M059J (cell line): ENCODE data around the gene AQP5. TPM values are rescaled to one million over a fixed set of nuclear protein-coding genes. Genes with fewer than 3 reads are reported as not detected.

ENCODE experiments used
- DNase-seq: peaks from one replicate; pipeline ENCODE4 v3.0.0-alpha.2; 2012; ENCODE audit warnings: low read depth
- total RNA-seq: library from RNA; depleted of rRNA; stranded (reverse); fragments of >200 nt; shearing (Covaris generic); gene quantifications from 2 replicates; pipeline ENCODE4 v1.2.3, GENCODE V29; 2014

The AQP5 gene
- total RNA-seq, 1 experiment from 2014 or later = 0.25 TPM

DNA sequence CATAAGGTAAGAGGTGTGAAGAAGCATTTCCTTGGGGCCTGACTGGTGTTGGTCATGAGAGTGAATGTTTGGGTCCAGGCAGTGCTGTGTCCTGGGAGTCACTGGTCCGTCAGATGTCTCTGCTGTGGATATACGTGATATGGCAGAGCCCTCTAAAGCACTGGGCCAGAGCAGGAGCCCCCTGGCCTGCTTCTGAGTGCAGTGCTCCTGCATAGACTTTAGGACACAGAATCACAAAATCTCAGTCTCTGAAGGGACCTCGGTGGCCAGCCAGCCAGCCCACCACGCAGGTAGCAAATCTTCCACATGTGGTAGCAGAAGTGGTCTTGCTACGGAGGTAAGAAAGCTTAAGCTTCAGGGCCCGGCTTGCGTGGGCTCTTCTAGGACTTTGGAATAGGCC, 29.6 kb upstream of the AQP5 start:
- DNase-seq = no peak

GRCh38 chr12:49932533-49933130, 29.0 kb upstream of the AQP5 start:
- DNase-seq = no peak

DNA sequence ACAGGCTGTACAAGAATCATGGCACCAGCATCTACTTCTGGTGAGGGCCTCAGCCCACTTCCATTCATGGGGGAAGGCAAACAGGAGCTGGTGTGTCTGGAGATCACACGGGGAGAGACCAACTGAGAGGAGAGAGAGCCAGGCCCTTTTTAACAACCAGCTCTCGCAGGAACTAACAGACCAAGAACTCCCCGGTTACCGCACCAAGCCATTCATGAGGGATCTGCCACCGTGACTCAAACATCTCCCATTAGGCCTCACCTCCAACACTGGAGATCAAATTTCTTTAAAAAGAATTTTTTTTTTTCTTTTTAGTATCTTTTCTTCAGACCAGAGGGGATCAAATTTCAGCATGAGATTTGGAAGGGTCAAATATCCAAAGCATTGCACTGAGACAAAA, 27.9 kb upstream of the AQP5 start:
- DNase-seq = peak; percentile 70

- no peak for DNase-seq
These were observed 27.2 kb upstream of the AQP5 start for GRCh38 chr12:49934505-49934904.

DNA sequence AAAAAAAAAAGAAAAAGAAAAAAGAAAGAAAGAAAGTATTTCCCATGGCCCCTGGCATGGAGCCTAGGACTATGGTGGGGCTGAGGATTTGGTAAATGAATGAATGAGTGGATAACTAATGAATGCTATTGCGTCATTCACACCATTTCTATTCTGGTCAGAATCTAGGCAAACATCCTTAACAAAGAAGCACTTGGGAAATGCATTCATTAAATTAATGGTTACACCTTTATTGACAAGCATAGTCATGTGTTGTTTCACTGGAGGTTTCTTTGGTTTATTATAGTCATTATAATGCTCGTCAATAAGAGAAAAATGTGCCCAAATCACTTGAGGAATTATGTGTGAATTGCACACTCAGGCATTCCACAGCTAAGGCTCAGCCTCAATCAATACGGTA, 24.7 kb upstream of the AQP5 start:
- no peak for DNase-seq

- DNase-seq = no peak
These were observed 23.9 kb upstream of the AQP5 start for GRCh38 chr12:49937639-49938300.

GRCh38 chr12:49939307-49939706, 22.4 kb upstream of the AQP5 start:
- DNase-seq = no peak

DNA sequence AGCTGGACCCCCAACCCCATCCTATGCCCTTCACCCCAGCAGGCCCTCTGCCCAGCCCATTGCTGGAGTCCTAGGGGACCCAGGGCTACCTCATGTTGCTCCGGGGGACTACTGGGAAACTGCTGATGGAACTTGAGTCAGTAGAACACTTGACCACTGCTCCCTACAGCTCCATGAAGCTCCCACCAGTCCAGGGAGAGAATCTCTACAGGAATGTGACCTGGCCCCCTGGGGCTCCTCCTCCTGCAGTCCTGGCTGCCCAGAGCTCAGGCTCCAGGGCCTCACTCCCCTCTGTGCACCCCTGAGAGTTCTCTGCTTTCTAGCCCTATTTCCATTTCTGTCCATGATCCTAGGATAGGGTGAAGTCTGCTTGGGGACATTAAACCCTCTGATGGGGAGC, 22.0 kb upstream of the AQP5 start:
- no peak for DNase-seq

DNA sequence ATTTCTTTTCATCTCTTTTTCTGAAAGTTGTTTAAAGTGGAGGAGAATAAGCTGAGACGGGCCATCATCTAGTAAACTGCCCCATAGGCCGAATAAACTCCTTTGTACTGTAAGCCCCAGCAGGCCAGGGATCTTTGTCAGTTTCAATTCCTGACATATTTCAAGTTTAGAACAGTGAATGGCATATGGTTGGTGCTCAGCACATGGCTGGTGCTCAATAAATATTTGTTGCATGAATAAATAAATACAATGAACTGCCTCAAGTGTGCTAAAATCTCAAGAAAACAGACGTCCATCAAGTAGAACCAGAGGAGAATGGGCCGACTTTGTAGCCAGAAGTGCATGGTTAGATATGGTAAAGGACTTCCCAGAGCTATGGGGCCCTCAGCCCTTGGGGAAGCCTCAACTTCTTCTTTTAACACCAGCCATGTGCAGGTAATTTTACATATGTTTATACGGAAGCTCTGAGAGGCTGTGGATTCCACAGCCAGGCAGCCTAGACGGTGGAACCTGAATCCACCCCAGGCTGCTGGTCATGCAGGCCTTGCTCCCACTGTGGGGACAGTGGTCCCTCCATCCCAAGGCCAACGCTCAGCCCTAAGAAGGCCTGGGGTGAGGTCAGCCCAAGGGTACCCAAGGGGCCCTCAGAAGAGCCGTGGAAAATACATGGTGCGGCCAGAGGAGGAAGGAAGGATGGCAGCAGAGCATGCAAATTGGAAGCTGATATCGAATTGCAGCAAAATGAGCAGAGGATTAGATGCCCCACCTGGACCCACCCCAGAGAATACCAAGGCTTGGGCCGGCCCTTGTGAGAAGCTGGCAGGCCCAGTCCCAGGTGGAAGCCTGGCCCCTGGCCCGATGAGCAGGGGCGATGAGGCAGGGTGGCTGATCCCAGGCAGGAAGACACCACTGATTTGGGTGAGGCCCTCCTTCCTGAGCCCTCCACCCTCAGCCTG, 19.8 kb upstream of the AQP5 start:
- DNase-seq = no peak

GRCh38 chr12:49942512-49942893, 19.2 kb upstream of the AQP5 start:
- DNase-seq = no peak

DNA sequence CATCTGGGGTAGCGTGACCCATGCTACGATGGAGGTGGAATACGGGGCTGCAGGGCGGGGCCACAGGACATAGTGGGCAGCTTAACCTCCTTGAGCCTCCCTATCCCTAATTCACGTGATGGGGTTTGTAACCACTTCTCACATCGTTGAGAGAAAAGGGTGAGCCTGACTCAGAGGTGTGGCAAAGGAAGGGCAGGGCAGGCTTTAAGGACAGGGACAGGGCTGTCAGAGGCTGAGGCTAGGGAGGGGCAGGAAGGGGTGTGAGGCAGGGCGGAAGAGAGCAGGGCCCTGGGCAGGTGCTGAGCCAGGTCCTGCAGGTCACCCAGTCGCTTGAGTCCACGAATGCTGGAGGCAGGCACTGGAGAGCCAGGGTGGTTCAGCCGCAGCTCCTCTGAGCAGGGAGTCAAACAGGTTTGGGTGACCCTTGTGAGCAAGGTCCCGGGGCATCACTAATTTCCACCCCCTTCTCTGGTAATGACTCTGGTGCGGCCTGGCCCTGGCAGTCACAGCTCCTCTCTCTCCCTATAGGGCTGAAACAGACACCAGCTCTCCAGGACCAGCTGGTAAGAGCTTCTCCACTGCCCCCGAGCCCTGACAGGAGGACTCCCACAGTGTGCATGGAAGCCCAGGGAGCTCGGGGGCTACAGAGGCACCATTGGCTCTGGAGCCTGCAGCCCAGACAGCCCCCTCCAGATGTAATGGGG, 18.6 kb upstream of the AQP5 start:
- no peak for DNase-seq

GRCh38 chr12:49943625-49943960, 18.1 kb upstream of the AQP5 start:
- no peak for DNase-seq

DNA sequence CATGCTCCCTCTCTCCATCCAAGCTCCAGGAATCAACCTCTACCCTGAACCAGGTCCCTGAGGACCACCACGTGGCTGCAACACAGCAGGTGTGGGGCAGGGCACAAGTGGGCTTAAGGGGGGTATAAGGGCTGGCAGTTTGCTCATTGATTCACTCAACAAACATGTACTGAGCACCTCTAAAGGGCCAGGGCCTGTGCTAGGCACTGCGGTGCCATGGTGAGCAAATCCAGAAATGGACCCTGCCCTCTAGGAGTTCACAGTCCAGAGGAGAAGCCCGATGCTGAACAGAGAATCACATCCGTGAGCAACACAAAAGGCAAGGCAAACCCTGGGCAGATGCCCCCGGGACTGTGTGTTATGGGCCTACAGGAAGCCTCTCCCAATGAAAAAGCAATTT, 17.6 kb upstream of the AQP5 start:
- DNase-seq = no peak

GRCh38 chr12:49944718-49945117, 17.0 kb upstream of the AQP5 start:
- DNase-seq = no peak

GRCh38 chr12:49945394-49946080, 16.1 kb upstream of the AQP5 start:
- DNase-seq = peak; percentile 76

DNA sequence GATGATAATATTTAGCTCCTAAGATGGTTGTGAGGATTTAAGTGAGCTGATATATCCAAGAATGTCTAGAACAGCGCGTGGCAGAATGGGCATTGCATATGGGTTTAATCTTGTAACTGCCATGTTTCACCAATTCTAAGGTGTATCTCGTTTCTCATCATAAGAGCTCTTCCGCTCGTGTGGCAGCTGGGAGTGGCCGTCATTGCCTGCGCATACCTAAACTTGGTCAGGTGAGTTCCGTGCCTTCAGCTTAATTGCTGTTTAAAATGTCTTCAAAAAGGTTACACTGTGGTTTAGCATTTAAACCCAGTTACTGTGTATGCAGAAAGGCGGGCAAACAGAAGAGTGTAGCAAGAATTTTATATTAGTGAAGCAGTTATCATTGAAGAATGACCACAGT, 15.6 kb upstream of the AQP5 start:
- DNase-seq = no peak

DNA sequence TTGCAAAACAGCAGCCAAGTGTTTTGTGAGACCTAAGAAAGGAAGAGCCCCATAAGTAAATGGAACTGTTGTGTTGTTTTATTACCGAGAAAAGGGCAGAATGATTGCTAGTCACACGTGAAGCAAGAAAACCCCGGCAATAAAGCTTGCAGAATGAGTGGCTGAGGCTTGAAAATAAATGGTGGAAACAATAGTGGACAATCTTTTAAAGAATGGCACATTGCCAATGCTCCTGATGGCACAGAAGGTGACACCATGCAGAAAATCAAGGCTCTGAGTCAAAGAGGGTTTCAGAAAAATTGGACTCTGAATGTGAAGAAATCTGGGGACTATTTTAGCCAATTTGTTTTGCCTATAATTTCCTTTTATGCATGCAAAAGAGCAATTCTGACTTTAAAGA, 15.2 kb upstream of the AQP5 start:
- DNase-seq = no peak

DNA sequence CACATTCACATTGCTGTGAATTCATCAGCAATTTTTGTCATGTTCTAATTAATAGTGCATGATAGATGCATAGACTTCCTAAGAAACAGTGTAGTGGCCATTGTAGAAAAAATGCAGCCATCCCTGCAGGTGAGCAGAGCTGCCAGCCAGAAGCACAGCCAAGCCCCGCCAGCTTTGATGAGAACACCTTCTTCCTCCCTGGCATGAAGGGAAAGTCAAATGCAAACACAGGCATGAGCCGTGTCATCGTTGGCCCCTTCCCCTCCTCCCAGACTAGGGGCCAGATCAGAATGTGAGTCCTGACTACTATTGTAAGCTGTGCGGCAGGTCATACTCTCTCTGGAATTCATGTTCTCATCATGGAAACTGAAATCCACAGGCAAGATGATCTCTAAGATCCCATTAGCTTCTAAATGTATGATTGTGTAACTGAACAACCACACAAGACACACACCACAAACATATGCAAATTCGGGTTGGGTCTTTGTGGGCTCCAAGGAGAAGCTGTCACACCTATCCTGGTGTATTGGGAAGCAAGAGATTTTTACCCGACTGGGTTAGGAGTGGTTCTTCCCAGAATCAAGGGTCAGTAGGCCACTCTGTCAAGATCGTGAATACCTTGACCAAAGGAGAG, 14.0 kb upstream of the AQP5 start:
- no peak for DNase-seq

GRCh38 chr12:49948866-49949845, 12.5 kb upstream of the AQP5 start:
- no peak for DNase-seq

DNA sequence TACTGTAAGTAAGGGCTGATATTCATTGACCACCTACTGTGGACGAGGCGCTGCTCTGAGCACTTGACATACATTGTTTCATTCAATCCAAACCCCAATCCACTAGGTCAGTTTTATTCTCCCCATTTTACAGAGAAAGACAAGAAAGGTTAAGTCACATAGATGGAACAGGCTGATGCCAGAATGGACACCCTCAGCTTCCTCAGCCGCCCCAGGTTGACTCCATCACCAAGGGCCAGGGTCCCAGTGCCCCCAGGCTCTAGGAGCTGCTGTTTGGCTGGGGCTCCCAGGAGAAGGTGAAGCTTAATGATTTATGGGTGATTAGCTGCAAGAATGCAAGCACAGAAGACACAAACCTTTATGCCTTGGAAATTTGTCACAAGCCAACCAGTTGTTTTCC, 11.8 kb upstream of the AQP5 start:
- DNase-seq = no peak
